Ishikawa (cell line): ENCODE measurements around the gene INKA2.

Source experiments
- CEBPB ChIP-seq: IDR thresholded peaks from 2 replicates; pipeline ENCODE4 v1.6.1; 2012
- EGR1 ChIP-seq: IDR thresholded peaks from 2 replicates; pipeline ENCODE4 v1.6.1; 2012
- EP300 ChIP-seq: IDR thresholded peaks from 2 replicates; pipeline ENCODE4 v1.6.1; 2012; ENCODE audit warnings: borderline replicate concordance
- NFIC ChIP-seq: IDR thresholded peaks from 2 replicates; pipeline ENCODE4 v1.6.1; 2012
- RAD21 ChIP-seq: IDR thresholded peaks from 2 replicates; pipeline ENCODE4 v1.6.1; 2012; ENCODE audit warnings: low read depth
- TAF1 ChIP-seq: IDR thresholded peaks from 2 replicates; pipeline ENCODE4 v1.6.1; 2012; ENCODE audit warnings: low read depth, mild to moderate bottlenecking
- TCF12 ChIP-seq: IDR thresholded peaks from 2 replicates; pipeline ENCODE4 v1.6.1; 2012; ENCODE audit warnings: low read depth
- YY1 ChIP-seq: IDR thresholded peaks from 2 replicates; pipeline ENCODE4 v1.6.1; 2012; ENCODE audit warnings: low read depth
- ZBTB7A ChIP-seq: IDR thresholded peaks from 2 replicates; pipeline ENCODE4 v1.6.1; 2012; ENCODE audit warnings: low read depth
- TF ChIP-seq, protein P1 (sequence below): IDR thresholded peaks from 2 replicates; pipeline ENCODE4 v1.6.1; 2012; ENCODE audit warnings: low read depth, mild to moderate bottlenecking
- TF ChIP-seq, protein P2 (sequence below): IDR thresholded peaks from 2 replicates; pipeline ENCODE4 v1.6.1; 2012
- TF ChIP-seq, protein P3 (sequence below): IDR thresholded peaks from 2 replicates; pipeline ENCODE4 v1.6.1; 2012

DNA sequence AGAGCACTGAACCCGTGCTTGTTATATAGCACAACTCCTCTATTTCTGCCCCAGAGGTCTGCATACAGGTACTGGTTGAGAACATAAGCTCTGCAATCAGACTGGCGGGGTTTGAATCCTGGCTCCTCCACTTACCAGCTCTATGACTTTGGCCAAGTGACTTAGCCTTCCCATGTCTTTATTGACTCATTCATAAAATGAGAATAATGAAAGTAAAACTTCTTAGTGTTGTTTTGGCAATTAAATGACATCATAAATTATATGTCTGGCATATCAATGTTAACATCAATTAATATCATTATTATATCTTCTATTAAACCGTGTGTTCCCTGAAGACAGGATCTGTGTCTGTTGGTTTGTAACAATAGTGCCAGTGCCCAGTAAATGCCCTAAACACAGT lies 4.3 kb downstream of the INKA2 start:
- TF ChIP-seq, protein P1, sequence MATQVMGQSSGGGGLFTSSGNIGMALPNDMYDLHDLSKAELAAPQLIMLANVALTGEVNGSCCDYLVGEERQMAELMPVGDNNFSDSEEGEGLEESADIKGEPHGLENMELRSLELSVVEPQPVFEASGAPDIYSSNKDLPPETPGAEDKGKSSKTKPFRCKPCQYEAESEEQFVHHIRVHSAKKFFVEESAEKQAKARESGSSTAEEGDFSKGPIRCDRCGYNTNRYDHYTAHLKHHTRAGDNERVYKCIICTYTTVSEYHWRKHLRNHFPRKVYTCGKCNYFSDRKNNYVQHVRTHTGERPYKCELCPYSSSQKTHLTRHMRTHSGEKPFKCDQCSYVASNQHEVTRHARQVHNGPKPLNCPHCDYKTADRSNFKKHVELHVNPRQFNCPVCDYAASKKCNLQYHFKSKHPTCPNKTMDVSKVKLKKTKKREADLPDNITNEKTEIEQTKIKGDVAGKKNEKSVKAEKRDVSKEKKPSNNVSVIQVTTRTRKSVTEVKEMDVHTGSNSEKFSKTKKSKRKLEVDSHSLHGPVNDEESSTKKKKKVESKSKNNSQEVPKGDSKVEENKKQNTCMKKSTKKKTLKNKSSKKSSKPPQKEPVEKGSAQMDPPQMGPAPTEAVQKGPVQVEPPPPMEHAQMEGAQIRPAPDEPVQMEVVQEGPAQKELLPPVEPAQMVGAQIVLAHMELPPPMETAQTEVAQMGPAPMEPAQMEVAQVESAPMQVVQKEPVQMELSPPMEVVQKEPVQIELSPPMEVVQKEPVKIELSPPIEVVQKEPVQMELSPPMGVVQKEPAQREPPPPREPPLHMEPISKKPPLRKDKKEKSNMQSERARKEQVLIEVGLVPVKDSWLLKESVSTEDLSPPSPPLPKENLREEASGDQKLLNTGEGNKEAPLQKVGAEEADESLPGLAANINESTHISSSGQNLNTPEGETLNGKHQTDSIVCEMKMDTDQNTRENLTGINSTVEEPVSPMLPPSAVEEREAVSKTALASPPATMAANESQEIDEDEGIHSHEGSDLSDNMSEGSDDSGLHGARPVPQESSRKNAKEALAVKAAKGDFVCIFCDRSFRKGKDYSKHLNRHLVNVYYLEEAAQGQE: no peak
- no peak for TF ChIP-seq TCF12
- no peak for TF ChIP-seq EGR1
- TF ChIP-seq, protein P2, sequence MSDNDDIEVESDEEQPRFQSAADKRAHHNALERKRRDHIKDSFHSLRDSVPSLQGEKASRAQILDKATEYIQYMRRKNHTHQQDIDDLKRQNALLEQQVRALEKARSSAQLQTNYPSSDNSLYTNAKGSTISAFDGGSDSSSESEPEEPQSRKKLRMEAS: no peak
- no peak for TF ChIP-seq EP300
- no peak for TF ChIP-seq TAF1
- TF ChIP-seq ZBTB7A: no peak
- TF ChIP-seq YY1: no peak
- TF ChIP-seq NFIC: no peak
- TF ChIP-seq CEBPB: no peak
- TF ChIP-seq, protein P3, sequence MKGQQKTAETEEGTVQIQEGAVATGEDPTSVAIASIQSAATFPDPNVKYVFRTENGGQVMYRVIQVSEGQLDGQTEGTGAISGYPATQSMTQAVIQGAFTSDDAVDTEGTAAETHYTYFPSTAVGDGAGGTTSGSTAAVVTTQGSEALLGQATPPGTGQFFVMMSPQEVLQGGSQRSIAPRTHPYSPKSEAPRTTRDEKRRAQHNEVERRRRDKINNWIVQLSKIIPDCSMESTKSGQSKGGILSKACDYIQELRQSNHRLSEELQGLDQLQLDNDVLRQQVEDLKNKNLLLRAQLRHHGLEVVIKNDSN: no peak
- TF ChIP-seq RAD21: no peak
